Parathyroid adenoma (tissue), 2 donors: ENCODE results near the gene PURA.
"Not testable (repeated sequence)": the region's sequence is repeated elsewhere in the genome, so short reads cannot be mapped to it uniquely, and the experiment has no call there.

ENCODE experiments used
- H2AFZ ChIP-seq: fragments of 300-600 bp; sonication (generic); one replicate; pipeline ENCODE4 v1.7.0; 2017; ENCODE audit warnings: antibody characterized with exemption, mild to moderate bottlenecking
- H3K27ac ChIP-seq: fragments of 300-600 bp; sonication (generic); one replicate; pipeline ENCODE4 v1.7.0; 2017
- H3K27me3 ChIP-seq: fragments of 300-600 bp; sonication (generic); one replicate; pipeline ENCODE4 v1.7.0; 2017; ENCODE audit warnings: low read length; ENCODE audit not compliant: control insufficient read depth, insufficient read depth
- H3K36me3 ChIP-seq: fragments of 300-600 bp; sonication (generic); one replicate; pipeline ENCODE4 v1.7.0; 2017; ENCODE audit warnings: low read length; ENCODE audit not compliant: control insufficient read depth, insufficient read depth
- H3K4me1 ChIP-seq: fragments of 300-600 bp; sonication (generic); one replicate; pipeline ENCODE4 v1.7.0; 2017; ENCODE audit warnings: control low read depth
- H3K4me2 ChIP-seq: fragments of 300-600 bp; sonication (generic); one replicate; pipeline ENCODE4 v1.7.0; 2017; ENCODE audit warnings: low read length
- H3K4me3 ChIP-seq: fragments of 300-600 bp; sonication (generic); one replicate; pipeline ENCODE4 v1.7.0; 2017; ENCODE audit warnings: low read depth, low read length
- H3K79me2 ChIP-seq: fragments of 300-600 bp; sonication (generic); one replicate; pipeline ENCODE4 v1.7.0; 2017; ENCODE audit warnings: control low read depth
- H3K9ac ChIP-seq: fragments of 300-600 bp; sonication (generic); one replicate; pipeline ENCODE4 v1.7.0; 2017; ENCODE audit warnings: mild to moderate bottlenecking
- H3K9me3 ChIP-seq: fragments of 300-600 bp; sonication (generic); one replicate; pipeline ENCODE4 v1.7.0; 2017; ENCODE audit warnings: low read length; ENCODE audit not compliant: control insufficient read depth
- TF ChIP-seq, protein P1 (sequence below): fragments of 300-600 bp; sonication (generic); IDR thresholded peaks from one replicate; pipeline ENCODE4 v1.7.0; 2017; ENCODE audit warnings: antibody characterized with exemption, mild to moderate bottlenecking
- donor health status: primary hyperparathyroidism.

PURA gene

GRCh38 chr5:140152022-140152999, 38.4 kb downstream of the PURA start:
- TF ChIP-seq, protein P1, sequence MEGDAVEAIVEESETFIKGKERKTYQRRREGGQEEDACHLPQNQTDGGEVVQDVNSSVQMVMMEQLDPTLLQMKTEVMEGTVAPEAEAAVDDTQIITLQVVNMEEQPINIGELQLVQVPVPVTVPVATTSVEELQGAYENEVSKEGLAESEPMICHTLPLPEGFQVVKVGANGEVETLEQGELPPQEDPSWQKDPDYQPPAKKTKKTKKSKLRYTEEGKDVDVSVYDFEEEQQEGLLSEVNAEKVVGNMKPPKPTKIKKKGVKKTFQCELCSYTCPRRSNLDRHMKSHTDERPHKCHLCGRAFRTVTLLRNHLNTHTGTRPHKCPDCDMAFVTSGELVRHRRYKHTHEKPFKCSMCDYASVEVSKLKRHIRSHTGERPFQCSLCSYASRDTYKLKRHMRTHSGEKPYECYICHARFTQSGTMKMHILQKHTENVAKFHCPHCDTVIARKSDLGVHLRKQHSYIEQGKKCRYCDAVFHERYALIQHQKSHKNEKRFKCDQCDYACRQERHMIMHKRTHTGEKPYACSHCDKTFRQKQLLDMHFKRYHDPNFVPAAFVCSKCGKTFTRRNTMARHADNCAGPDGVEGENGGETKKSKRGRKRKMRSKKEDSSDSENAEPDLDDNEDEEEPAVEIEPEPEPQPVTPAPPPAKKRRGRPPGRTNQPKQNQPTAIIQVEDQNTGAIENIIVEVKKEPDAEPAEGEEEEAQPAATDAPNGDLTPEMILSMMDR, result no peak
- Histone ChIP-seq H3K4me1 (peaks cover 24% of the 10 kb centered on the region), H3K27me3 (no peaks in the 10 kb centered on the region), H3K27ac (peak overlapping the region; percentile 34), H3K9me3 (no peaks in the 10 kb centered on the region), H3K36me3 (no peaks in the 10 kb centered on the region), H3K79me2 (peaks cover 24% of the 10 kb centered on the region), H3K9ac (no peak overlapping the region), H3K4me2 (peak overlapping the region; percentile 51), H3K4me3 (peak overlapping the region; percentile 3), H2AFZ (peak overlapping the region; percentile 47)

- H3K9me3 ChIP-seq, result no peaks in the 10 kb centered on the region
- no peak overlapping the region for H3K27ac ChIP-seq
- H3K36me3 ChIP-seq, result no peaks in the 10 kb centered on the region
- H3K4me2 ChIP-seq, result no peak overlapping the region
- peaks cover 24% of the 10 kb centered on the region for H3K79me2 ChIP-seq
- H3K4me1 ChIP-seq, result peaks cover 24% of the 10 kb centered on the region
- TF ChIP-seq, protein P1, result no peak
- no peak overlapping the region for H3K4me3 ChIP-seq
- H3K9ac ChIP-seq, result no peak overlapping the region
- no peaks in the 10 kb centered on the region for H3K27me3 ChIP-seq
- H2AFZ ChIP-seq, result peak overlapping the region; percentile 47
These were observed 39.3 kb downstream of the PURA start for GRCh38 chr5:140153255-140153654.

DNA sequence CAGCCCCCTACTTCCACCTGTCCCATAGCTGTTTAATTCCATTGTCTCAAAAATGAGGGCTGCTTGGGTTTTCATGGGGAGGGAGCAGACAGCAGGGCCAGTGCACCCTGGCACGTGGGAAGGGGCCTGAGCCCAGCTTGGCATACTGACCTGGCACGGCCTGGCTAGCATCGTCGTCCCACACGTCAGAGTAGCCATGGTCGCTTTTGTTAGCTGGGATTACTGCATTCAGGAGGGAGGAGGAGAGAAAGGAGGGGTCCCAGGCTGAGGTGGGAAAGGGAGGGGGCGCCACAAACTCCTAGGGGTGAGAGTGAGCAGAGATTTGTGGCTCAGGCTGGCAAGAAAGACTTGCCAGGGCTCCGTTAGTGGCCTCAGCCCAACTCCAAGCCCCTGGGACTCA, 40.0 kb downstream of the PURA start:
- Histone ChIP-seq H3K79me2 (peaks cover 24% of the 10 kb centered on the region), H3K9ac (no peak overlapping the region), H3K4me3 (no peak overlapping the region), H3K27ac (no peak overlapping the region), H3K9me3 (no peaks in the 10 kb centered on the region), H2AFZ (no peak overlapping the region), H3K27me3 (no peaks in the 10 kb centered on the region), H3K4me1 (peaks cover 22% of the 10 kb centered on the region), H3K36me3 (no peaks in the 10 kb centered on the region), H3K4me2 (no peak overlapping the region)
- TF ChIP-seq, protein P1, result no peak

DNA sequence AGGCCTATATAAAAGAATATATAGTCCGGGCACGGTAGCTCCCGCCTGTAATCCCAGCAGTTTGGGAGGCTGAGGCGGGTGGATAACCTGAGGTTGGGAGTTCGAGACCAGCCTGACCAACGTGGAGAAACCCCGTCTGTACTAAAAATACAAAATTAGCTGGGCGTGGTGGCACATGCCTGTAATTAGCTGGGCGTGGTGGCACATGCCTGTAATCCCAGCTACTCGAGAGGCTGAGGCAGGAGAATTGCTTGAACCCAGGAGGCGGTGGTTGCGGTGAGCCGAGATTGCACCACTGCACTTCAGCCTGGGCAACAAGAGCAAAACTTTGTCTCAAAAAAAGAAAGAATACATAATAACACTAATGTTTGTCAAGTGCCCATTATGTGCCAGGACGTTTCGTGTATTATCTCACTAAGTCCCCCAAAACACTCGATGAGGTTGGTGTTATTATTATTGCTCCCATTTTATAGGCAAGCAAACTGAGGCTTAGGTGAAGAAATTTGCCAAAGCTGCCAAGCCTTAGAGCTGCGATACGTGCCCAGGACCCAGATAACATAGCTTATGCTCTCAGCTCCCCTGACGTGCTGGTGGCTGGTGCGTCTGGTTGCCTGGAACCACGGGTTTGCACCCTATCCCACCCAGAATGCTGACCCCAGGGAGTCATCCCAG, 40.9 kb downstream of the PURA start:
- H2AFZ ChIP-seq, H3K9me3 ChIP-seq, H3K36me3 ChIP-seq, H3K4me2 ChIP-seq, H3K27me3 ChIP-seq, H3K9ac ChIP-seq, H3K4me3 ChIP-seq, H3K27ac ChIP-seq: not testable (repeated sequence)
- H3K79me2 ChIP-seq, result peaks cover 20% of the 10 kb centered on the region
- H3K4me1 ChIP-seq, result peaks cover 22% of the 10 kb centered on the region

- Histone ChIP-seq H3K4me3 (no peak overlapping the region), H3K27me3 (no peaks in the 10 kb centered on the region), H3K27ac (peak overlapping the region; percentile 27), H3K4me1 (peaks cover 13% of the 10 kb centered on the region), H3K9me3 (no peaks in the 10 kb centered on the region), H3K36me3 (no peaks in the 10 kb centered on the region), H3K9ac (no peak overlapping the region), H3K79me2 (peaks cover 3% of the 10 kb centered on the region), H2AFZ (peak overlapping the region; percentile 81), H3K4me2 (peak overlapping the region; percentile 69)
- TF ChIP-seq, protein P1, result peak; percentile 97
These were observed 43.3 kb downstream of the PURA start for GRCh38 chr5:140157032-140157781.
